AG09309 (cell line): ENCODE measurements around the gene PCDH9.

ENCODE experiments used
- DNase-seq: peaks from one replicate; pipeline ENCODE4 v3.0.0-alpha.2; 2010; ENCODE audit warnings: low read depth
- H3K4me3 ChIP-seq: 2 replicates; pipeline ENCODE4 v1.5.1; 2011; ENCODE audit warnings: mild to moderate bottlenecking, low read depth, low read length, moderate library complexity; ENCODE audit not compliant: control insufficient read depth
- TF ChIP-seq, protein P1 (sequence below): IDR thresholded peaks from 2 replicates; pipeline ENCODE4 v1.5.1; 2011; ENCODE audit warnings: mild to moderate bottlenecking, low read depth, low read length, inconsistent platforms; ENCODE audit not compliant: insufficient read depth, control insufficient read depth; ENCODE audit errors: missing control alignments

Gene PCDH9

DNA sequence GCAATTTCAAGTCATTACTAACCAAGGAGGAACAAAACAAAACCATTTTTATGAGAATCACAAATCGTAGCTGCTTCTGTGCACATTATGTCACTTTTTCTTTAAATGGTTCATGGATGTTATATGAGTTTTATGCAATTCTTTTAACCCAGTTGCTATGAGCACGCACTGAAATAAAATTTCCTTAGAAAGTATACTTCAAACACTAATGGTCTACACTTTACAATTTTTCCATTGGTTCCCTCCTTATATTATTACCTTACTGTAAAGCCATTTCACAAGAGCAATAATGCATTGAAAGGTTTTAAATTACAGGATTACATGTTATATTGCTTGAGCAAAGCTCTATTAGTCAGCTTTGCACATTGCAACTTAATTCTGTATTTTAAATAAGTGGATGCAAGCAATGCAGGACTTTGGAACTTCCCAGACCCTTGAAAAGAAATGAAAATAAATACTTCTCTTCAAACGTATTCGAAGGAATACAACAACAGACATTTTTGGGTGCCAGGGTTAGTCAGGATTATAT lies 318.7 kb downstream of the PCDH9 start:
- DNase-seq = no peak
- no peak overlapping the region for H3K4me3 ChIP-seq
- TF ChIP-seq, protein P1, sequence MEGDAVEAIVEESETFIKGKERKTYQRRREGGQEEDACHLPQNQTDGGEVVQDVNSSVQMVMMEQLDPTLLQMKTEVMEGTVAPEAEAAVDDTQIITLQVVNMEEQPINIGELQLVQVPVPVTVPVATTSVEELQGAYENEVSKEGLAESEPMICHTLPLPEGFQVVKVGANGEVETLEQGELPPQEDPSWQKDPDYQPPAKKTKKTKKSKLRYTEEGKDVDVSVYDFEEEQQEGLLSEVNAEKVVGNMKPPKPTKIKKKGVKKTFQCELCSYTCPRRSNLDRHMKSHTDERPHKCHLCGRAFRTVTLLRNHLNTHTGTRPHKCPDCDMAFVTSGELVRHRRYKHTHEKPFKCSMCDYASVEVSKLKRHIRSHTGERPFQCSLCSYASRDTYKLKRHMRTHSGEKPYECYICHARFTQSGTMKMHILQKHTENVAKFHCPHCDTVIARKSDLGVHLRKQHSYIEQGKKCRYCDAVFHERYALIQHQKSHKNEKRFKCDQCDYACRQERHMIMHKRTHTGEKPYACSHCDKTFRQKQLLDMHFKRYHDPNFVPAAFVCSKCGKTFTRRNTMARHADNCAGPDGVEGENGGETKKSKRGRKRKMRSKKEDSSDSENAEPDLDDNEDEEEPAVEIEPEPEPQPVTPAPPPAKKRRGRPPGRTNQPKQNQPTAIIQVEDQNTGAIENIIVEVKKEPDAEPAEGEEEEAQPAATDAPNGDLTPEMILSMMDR = no peak

DNA sequence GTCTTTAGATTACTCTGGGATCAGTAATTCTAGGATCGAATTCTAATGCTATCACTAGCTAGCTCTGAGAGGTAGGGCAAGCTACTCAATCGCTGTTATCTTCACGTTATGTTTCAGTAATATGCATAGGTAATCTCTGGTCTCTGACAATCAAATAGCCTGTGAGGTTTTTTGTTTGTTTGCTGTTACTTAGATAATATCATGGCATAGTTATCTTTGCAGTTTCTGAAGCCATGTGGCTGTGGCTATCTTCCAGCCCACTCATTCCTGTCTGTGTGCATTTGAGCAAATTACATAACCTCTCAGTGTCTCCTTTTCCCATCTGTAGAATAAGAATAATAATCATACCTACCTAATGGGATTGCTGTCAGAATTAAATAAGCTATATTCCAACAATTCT lies 330.2 kb downstream of the PCDH9 start:
- DNase-seq = no peak
- TF ChIP-seq, protein P1 = no peak
- no peak overlapping the region for H3K4me3 ChIP-seq

DNA sequence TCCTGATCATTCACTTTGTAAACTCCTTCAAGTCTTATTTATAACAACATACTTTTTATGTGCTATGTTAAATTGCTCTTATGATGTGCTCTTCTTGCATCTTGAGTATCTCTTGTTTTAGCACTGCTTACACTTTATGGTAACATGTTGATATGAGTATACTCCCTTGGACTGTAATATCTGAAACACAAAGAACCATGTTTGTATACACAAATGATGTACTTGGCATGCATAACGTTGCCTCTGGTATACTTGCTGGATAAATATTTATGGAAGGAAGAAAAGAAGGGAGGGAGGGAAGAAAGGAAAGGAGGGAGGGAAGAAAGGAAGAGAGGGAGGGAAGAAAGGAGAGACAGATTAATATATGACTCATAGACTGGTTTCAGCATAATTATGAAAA lies 333.2 kb downstream of the PCDH9 start:
- TF ChIP-seq, protein P1 = no peak
- no peak for DNase-seq
- H3K4me3 ChIP-seq = no peak overlapping the region

DNA sequence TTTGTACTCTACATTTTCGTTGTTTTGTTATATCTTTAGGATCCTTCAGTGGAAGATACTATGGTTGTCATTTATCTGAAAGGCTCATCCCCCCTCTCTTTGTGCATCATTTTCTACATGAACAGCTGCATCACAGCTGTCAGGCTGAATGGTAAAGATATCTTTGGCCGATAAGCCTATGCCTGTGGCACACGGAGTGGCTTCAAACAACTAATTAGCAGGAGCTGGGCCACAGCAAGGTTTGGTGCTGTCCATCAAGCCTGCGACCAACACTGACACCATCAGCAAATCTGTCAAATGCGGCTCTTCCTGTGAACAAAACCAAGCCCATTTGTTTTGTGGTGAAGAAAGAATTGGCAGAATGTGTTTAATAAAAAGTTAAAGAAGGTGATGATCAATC lies 334.4 kb downstream of the PCDH9 start:
- no peak overlapping the region for H3K4me3 ChIP-seq
- DNase-seq = no peak
- TF ChIP-seq, protein P1 = no peak

DNA sequence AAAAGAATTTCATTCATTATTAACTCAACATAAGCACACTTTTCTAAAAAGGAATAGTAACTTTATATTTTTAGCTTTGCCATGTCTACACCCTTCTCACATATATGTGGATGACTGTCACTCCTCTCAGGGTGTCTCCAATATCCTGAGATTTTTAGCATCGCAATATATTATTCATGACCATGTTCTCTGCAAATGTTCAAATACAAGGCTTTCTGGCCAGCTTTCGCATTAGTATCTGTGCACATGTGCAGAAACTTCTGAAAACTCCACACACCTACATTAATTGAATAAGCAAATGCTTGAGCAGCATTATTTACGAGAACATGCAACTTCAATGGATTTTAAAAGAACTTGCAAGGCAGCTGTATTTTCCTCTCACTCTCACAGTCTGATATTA lies 334.8 kb downstream of the PCDH9 start:
- H3K4me3 ChIP-seq = no peak overlapping the region
- no peak for DNase-seq
- TF ChIP-seq, protein P1 = no peak

DNA sequence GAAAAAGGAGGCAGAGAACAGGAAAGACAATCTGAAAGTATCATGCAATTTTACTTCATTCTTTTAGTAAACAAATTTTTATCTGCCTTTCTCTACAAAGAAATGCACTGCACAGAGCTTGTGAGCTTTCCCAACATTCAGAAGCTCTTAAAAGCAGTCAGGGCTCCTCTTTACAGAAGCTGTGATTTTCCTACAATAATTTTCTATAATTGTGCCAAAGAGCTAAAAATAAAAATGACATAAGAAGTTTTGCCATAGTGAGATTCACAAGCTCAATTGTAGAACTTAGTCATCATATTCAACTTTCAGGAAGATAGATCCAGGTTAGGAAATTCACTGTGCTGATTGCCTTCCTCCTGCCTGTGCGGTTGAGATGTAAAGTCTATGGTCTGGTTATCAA lies 341.4 kb downstream of the PCDH9 start:
- no peak overlapping the region for H3K4me3 ChIP-seq
- TF ChIP-seq, protein P1 = no peak
- DNase-seq = no peak

DNA sequence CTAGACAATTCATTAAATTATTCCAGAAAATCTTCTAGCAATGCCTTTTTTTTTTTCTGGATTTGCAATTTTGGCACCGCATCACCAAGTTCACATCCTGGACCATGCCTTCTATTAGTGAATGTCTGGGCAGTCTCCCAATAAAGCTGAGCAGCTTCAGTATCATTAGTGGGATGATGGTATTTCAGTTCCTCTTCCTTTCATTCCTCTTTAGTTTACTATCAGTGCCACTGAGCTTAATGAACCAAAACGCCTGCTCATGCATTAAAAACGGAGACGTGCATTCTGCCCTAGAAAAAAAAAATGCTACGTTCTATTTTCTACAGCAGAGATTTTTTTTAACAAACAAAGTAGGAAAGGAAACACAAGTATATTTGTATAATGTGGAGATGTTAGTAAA lies 343.0 kb downstream of the PCDH9 start:
- TF ChIP-seq, protein P1 = no peak
- DNase-seq = no peak
- no peak overlapping the region for H3K4me3 ChIP-seq
